ENCODE data around the gene ARTN. TPM values are rescaled to one million over a fixed set of nuclear protein-coding genes. Genes with fewer than 3 reads are reported as not detected.

The ARTN gene
- total RNA-seq, 1 experiment from 2014 or later = not detected

GRCh38 chr1:43937179-43937865, 3.7 kb downstream of the ARTN start:
- no TSS peak for BruUV-seq (replicated peaks)
- Mint-ChIP-seq H3K4me3 (ENCODE audit: unreplicated experiment) (peak overlapping the region; percentile 79), H3K4me1 (ENCODE audit: low read depth, unreplicated experiment) (no peaks in the 10 kb centered on the region), H3K9me3 (ENCODE audit: unreplicated experiment) (no peaks in the 10 kb centered on the region), H3K27ac (ENCODE audit: unreplicated experiment) (no peak overlapping the region), H3K27me3 (ENCODE audit: insufficient read depth, unreplicated experiment) (no peaks in the 10 kb centered on the region), H3K36me3 (ENCODE audit: insufficient read depth, unreplicated experiment) (no peaks in the 10 kb centered on the region)
- intact Hi-C loops (cut with micrococcal nuclease; ENCODE audit: unreplicated experiment) = no loop called here
- Histone ChIP-seq H3K4me3 (ENCODE audit: low read depth, low read length) (no peak overlapping the region), H3K9me3 (no peaks in the 10 kb centered on the region), H3K36me3 (ENCODE audit: control insufficient read depth, insufficient read depth, low read length) (no peaks in the 10 kb centered on the region), H3K27me3 (replicated peaks; ENCODE audit: control insufficient read depth, insufficient read depth, low read length) (no peaks in the 10 kb centered on the region), H3K4me1 (peaks cover 9% of the 10 kb centered on the region)
- ChIA-PET POLR2A (no interaction called here), CTCF (interaction anchor here (3.5 kb wide), 1 partner anchor 173 kb away, joined by 66 read pairs; no protein-coding TSS in a partner anchor)
- no peak for TF ChIP-seq CTCF (IDR thresholded peaks at IDR 0.05; ENCODE audit: insufficient read depth in 1 of 2, low read depth in 1 of 2, low read length in 1 of 2, severe bottlenecking in 1 of 2, unreplicated experiment in 1 of 2)
- DNase-seq = no peak

- intact Hi-C loops (cut with micrococcal nuclease; ENCODE audit: unreplicated experiment) = no loop called here
- H3K36me3 Mint-ChIP-seq (ENCODE audit: insufficient read depth, unreplicated experiment) = no peaks in the 10 kb centered on the region
- H3K9me3 Mint-ChIP-seq (ENCODE audit: unreplicated experiment) = no peaks in the 10 kb centered on the region
Observed at GRCh38 chr1:43938383-43938782, 4.8 kb downstream of the ARTN start.

GRCh38 chr1:43938892-43939587, 5.4 kb downstream of the ARTN start:
- POLR2A ChIA-PET = no interaction called here
- Mint-ChIP-seq H3K4me3 (ENCODE audit: unreplicated experiment) (no peak overlapping the region), H3K4me1 (ENCODE audit: low read depth, unreplicated experiment) (no peaks in the 10 kb centered on the region), H3K27me3 (ENCODE audit: insufficient read depth, unreplicated experiment) (no peaks in the 10 kb centered on the region), H3K27ac (ENCODE audit: unreplicated experiment) (no peak overlapping the region), H3K9me3 (ENCODE audit: unreplicated experiment) (no peaks in the 10 kb centered on the region), H3K36me3 (ENCODE audit: insufficient read depth, unreplicated experiment) (no peaks in the 10 kb centered on the region)
- BruUV-seq (replicated peaks) = no TSS peak
- TF ChIP-seq CTCF (IDR thresholded peaks at IDR 0.05; ENCODE audit: insufficient read depth in 1 of 2, low read depth in 1 of 2, low read length in 1 of 2, severe bottlenecking in 1 of 2, unreplicated experiment in 1 of 2) = no peak
- Histone ChIP-seq H3K4me1 (peaks cover 9% of the 10 kb centered on the region), H3K27me3 (replicated peaks; ENCODE audit: control insufficient read depth, insufficient read depth, low read length) (no peaks in the 10 kb centered on the region), H3K9me3 (no peaks in the 10 kb centered on the region), H3K36me3 (ENCODE audit: control insufficient read depth, insufficient read depth, low read length) (no peaks in the 10 kb centered on the region), H3K4me3 (ENCODE audit: low read depth, low read length) (no peak overlapping the region)
- CTCF ChIA-PET = interaction anchor here (1.4 kb wide), 1 partner anchor 176 kb away, joined by 5 read pairs; no protein-coding TSS in a partner anchor
- intact Hi-C loops (cut with micrococcal nuclease; ENCODE audit: unreplicated experiment) = no loop called here
- no peak for DNase-seq

More at GRCh38 chr1:43938383-43938782, 4.8 kb downstream of the ARTN start:
- Histone ChIP-seq H3K36me3 (ENCODE audit: control insufficient read depth, insufficient read depth, low read length) (no peaks in the 10 kb centered on the region), H3K9me3 (no peaks in the 10 kb centered on the region), H3K4me1 (peaks cover 9% of the 10 kb centered on the region), H3K27me3 (replicated peaks; ENCODE audit: control insufficient read depth, insufficient read depth, low read length) (no peaks in the 10 kb centered on the region), H3K4me3 (ENCODE audit: low read depth, low read length) (no peak overlapping the region)
- ChIA-PET CTCF (no interaction called here), POLR2A (no interaction called here)
- H3K4me3 Mint-ChIP-seq (ENCODE audit: unreplicated experiment) = no peak overlapping the region
- no peak overlapping the region for H3K27ac Mint-ChIP-seq (ENCODE audit: unreplicated experiment)
- no peak for TF ChIP-seq CTCF (IDR thresholded peaks at IDR 0.05; ENCODE audit: insufficient read depth in 1 of 2, low read depth in 1 of 2, low read length in 1 of 2, severe bottlenecking in 1 of 2, unreplicated experiment in 1 of 2)
- DNase-seq = no peak
- no peaks in the 10 kb centered on the region for H3K4me1 Mint-ChIP-seq (ENCODE audit: low read depth, unreplicated experiment)
- H3K27me3 Mint-ChIP-seq (ENCODE audit: insufficient read depth, unreplicated experiment) = no peaks in the 10 kb centered on the region
- no TSS peak for BruUV-seq (replicated peaks)
